GM12878 (cell line): ENCODE results near the gene TDRKH. TPM values are rescaled to one million over a fixed set of nuclear protein-coding genes. Genes with fewer than 3 reads are reported as not detected.

Source experiments
- ATAC-seq: fragments of 200-7000 bp; cut with Tn5 transposase; 3 replicates; pipeline ENCODE4 v1.9.1; 2020; ENCODE audit warnings: mild to moderate bottlenecking, moderate library complexity
- BruUV-seq: library from RNA; stranded (reverse); fragments of 400-500 nt; replicated peaks from 2 replicates; lab custom pipeline; 2021; lab: Mats Ljungman, UMichigan
- CTCF ChIA-PET: fragments of 300-600 bp; sonication (Branson Sonifier 250); formaldehyde crosslinking; extraction: SDS; loops from one replicate; lab custom pipeline; 2021; ENCODE audit warnings: inconsistent platforms; lab: Yijun Ruan, JAX
- POLR2A ChIA-PET: fragments of 350-600 bp; formaldehyde crosslinking; extraction: SDS; loops from one replicate; lab custom pipeline; 2021; ENCODE audit warnings: inconsistent platforms; lab: Charles Lee
- RAD21 ChIA-PET: fragments of 300-600 bp; sonication (Branson Sonifier 250); formaldehyde crosslinking; loops from one replicate; lab custom pipeline; 2023; ENCODE audit warnings: antibody characterized with exemption; ENCODE audit not compliant: unreplicated experiment; lab: Charles Lee
- SMC1A ChIA-PET: fragments of 300-600 bp; sonication (Branson Sonifier 250); formaldehyde crosslinking; loops from one replicate; lab custom pipeline; 2023; ENCODE audit not compliant: unreplicated experiment, uncharacterized antibody; lab: Charles Lee
- DNase-seq: peaks from one replicate; pipeline ENCODE4 v3.0.0-alpha.2; 2011; ENCODE audit warnings: low read depth, low spot score
- FAIRE-seq: peaks from 3 replicates; lab custom pipeline; 2011; peaks lifted over from hg19 to GRCh38; lab: Jason Lieb, UNC
- H2AFZ ChIP-seq: 2 replicates; pipeline ENCODE4 v1.6.0; 2011; ENCODE audit warnings: low read depth, low read length, control low read depth; ENCODE audit not compliant: control insufficient read depth
- H3K27ac ChIP-seq: 2 replicates; pipeline ENCODE4 v1.5.1; 2011; ENCODE audit warnings: control low read depth; ENCODE audit not compliant: control insufficient read depth, insufficient read depth
- H3K27me3 ChIP-seq, 2 experiments: replicated peaks in 1 of 2; 2 replicates each; pipeline versions ENCODE4 v1.6.0 to v1.6.1; 2011; ENCODE audit warnings: low read length in 1 of 2; ENCODE audit not compliant: control insufficient read depth in 2 of 2, insufficient read depth in 2 of 2
- H3K36me3 ChIP-seq, 2 experiments: 2 replicates each; pipeline ENCODE4 v1.5.1; 2011; ENCODE audit warnings: low read length in 1 of 2; ENCODE audit not compliant: control insufficient read depth in 2 of 2, insufficient read depth in 2 of 2
- H3K4me1 ChIP-seq: 2 replicates; pipeline ENCODE4 v1.6.1; 2011; ENCODE audit warnings: mild to moderate bottlenecking, low read length, moderate library complexity, mixed read lengths; ENCODE audit not compliant: control insufficient read depth, insufficient read depth
- H3K4me2 ChIP-seq: 2 replicates; pipeline ENCODE4 v1.6.0; 2011; ENCODE audit warnings: control low read depth; ENCODE audit not compliant: control insufficient read depth, insufficient read depth
- H3K4me3 ChIP-seq: fragments of 200-600 bp; sonication (generic); 2 replicates; pipeline ENCODE4 v1.5.1; 2016
- H3K79me2 ChIP-seq: 2 replicates; pipeline ENCODE4 v1.6.0; 2011; ENCODE audit warnings: low read length; ENCODE audit not compliant: control insufficient read depth, insufficient read depth
- H3K9ac ChIP-seq: 2 replicates; pipeline ENCODE4 v1.8.0; 2011; ENCODE audit warnings: low read length, control low read depth, mixed read lengths; ENCODE audit not compliant: control insufficient read depth, insufficient read depth
- H3K9me3 ChIP-seq: replicated peaks from 3 replicates; pipeline ENCODE4 v1.5.1; 2011; ENCODE audit warnings: mild to moderate bottlenecking, low read length; ENCODE audit not compliant: control insufficient read depth, insufficient read depth
- H4K20me1 ChIP-seq: 2 replicates; pipeline ENCODE4 v1.6.0; 2011; ENCODE audit not compliant: control insufficient read depth, insufficient read depth
- ATF7 ChIP-seq: fragments of 450-650 bp; IDR thresholded peaks from 2 replicates; pipeline ENCODE4 v1.6.1; 2016; ENCODE audit warnings: low read depth, mild to moderate bottlenecking
- CEBPB ChIP-seq, 2 experiments: fragments of 150-350 bp in 1 of 2; IDR thresholded peaks; 2 replicates each; pipeline ENCODE4 v1.6.1; 2012 to 2014; ENCODE audit warnings: low read depth in 2 of 2, low read length in 2 of 2, borderline replicate concordance in 1 of 2, inconsistent platforms in 1 of 2
- CREB1 ChIP-seq: IDR thresholded peaks from 2 replicates; pipeline ENCODE4 v1.6.1; 2012; ENCODE audit warnings: low read depth, mild to moderate bottlenecking, inconsistent platforms
- EP300 ChIP-seq, 2 experiments: fragments of 150-350 bp in 1 of 2; IDR thresholded peaks; 2 replicates each; pipeline ENCODE4 v1.6.1; 2011 to 2012; ENCODE audit warnings: low read depth in 2 of 2, low read length in 2 of 2, borderline replicate concordance in 1 of 2, improper control_type of control experiment in 1 of 2, inconsistent platforms in 1 of 2; ENCODE audit not compliant: control insufficient read depth in 1 of 2
- ETV6 ChIP-seq, 2 experiments: fragments of 450-650 bp in 1 of 2; IDR thresholded peaks in 1 of 2; conservative IDR thresholded peaks in 1 of 2; 2 replicates each; pipeline ENCODE4 v1.6.1; 2014; ENCODE audit warnings: antibody characterized with exemption in 1 of 2, borderline replicate concordance in 1 of 2, low read depth in 1 of 2, mild to moderate bottlenecking in 1 of 2, moderate library complexity in 1 of 2
- HDAC2 ChIP-seq: fragments of 200-600 bp; sonication (generic); IDR thresholded peaks from 2 replicates; pipeline ENCODE4 v1.6.1; 2017
- IKZF1 ChIP-seq: fragments of 450-650 bp; conservative IDR thresholded peaks from 2 replicates; pipeline ENCODE4 v1.6.1; 2017; ENCODE audit warnings: antibody characterized with exemption, mild to moderate bottlenecking
- LARP7 ChIP-seq: fragments of 450-650 bp; IDR thresholded peaks from 2 replicates; pipeline ENCODE4 v1.6.1; 2017; ENCODE audit warnings: mild to moderate bottlenecking
- MEF2A ChIP-seq: IDR thresholded peaks from 2 replicates; pipeline ENCODE4 v1.6.1; 2011; ENCODE audit warnings: low read depth, mild to moderate bottlenecking, low read length, moderate library complexity; ENCODE audit not compliant: insufficient read depth
- POLR2AphosphoS2 ChIP-seq: IDR thresholded peaks from 2 replicates; pipeline ENCODE4 v1.6.1; 2011; ENCODE audit warnings: low read depth, mild to moderate bottlenecking, low read length, improper control_type of control experiment, moderate library complexity
- POLR2AphosphoS5 ChIP-seq: IDR thresholded peaks from 2 replicates; pipeline ENCODE4 v1.6.1; 2011; ENCODE audit warnings: mild to moderate bottlenecking, low read length, inconsistent platforms
- POU2F2 ChIP-seq: IDR thresholded peaks from 3 replicates; pipeline ENCODE4 v1.6.1; 2011; ENCODE audit warnings: low read depth, mild to moderate bottlenecking, low read length, borderline replicate concordance
- SREBF1 ChIP-seq: IDR thresholded peaks from 2 replicates; pipeline ENCODE4 v1.6.1; 2012; ENCODE audit warnings: mild to moderate bottlenecking, low read length
- TAF1 ChIP-seq: IDR thresholded peaks from 2 replicates; pipeline ENCODE4 v1.6.1; 2011; ENCODE audit warnings: mild to moderate bottlenecking, low read depth, low read length, borderline replicate concordance
- ZZZ3 ChIP-seq: IDR thresholded peaks from 2 replicates; pipeline ENCODE4 v1.6.1; 2011; ENCODE audit warnings: low read depth; ENCODE audit not compliant: control insufficient read depth, insufficient read length
- WGBS: methylation state at CpG from one replicate; pipeline ENCODE4 v1.1.6; 2016; ENCODE audit warnings: low lambda C conversion rate; ENCODE audit not compliant: insufficient replicate concordance, insufficient coverage; ENCODE audit errors: missing lambda C conversion rate; 5-methylcytosine and 5-hydroxymethylcytosine counted together
- in situ Hi-C: fragments of 300-500 bp; cut with MboI; formaldehyde crosslinking; loops from 9 replicates; pipeline ENCODE4 v1.14.3; 2018; ENCODE audit warnings: mixed read lengths
- intact Hi-C: fragments of 100-400 bp; cut with micrococcal nuclease; formaldehyde crosslinking; loops from one replicate; pipeline ENCODE4 v1.14.2; 2022; ENCODE audit not compliant: unreplicated experiment
- polyA plus RNA-seq, 11 experiments: library from polyadenylated mRNA; depleted of rRNA in 4 of 11; unstranded in 6 of 11; stranded (reverse) in 5 of 11; fragments of >200 nt; fragmentation: Nextera tagmentation in 4 of 11; fragmentation: Illumina TruSeq in 1 of 11; extraction: Ambion mirVana in 4 of 11; extraction: Trizol in 1 of 11; gene quantifications; 1 replicate in 1 of 11; 2 replicates in 10 of 11; pipeline versions ENCODE4 v1.2.1 to v1.2.3, GENCODE V29; 2011 to 2016; ENCODE audit warnings: inconsistent platforms in 2 of 11, missing spikeins in 2 of 11, low read depth in 1 of 11
- total RNA-seq, 4 experiments: library from RNA; depleted of rRNA in 3 of 4; stranded (reverse); fragments of >200 nt in 3 of 4; fragmentation: Illumina TruSeq in 1 of 4; extraction: Trizol in 1 of 4; gene quantifications; 2 replicates each; pipeline versions ENCODE4 v1.2.1 to v1.2.3, GENCODE V29; 2013 to 2021
- TF ChIP-seq, protein P1 (sequence below): IDR thresholded peaks from 2 replicates; pipeline ENCODE4 v1.6.1; 2012; ENCODE audit warnings: low read depth, low read length, improper control_type of control experiment
- TF ChIP-seq, protein P2 (sequence below): IDR thresholded peaks from 2 replicates; pipeline ENCODE4 v1.6.1; 2011; ENCODE audit warnings: low read depth, low read length, improper control_type of control experiment, borderline replicate concordance
- TF ChIP-seq, protein P3 (sequence below): IDR thresholded peaks from 2 replicates; pipeline ENCODE4 v1.6.1; 2012; ENCODE audit warnings: mild to moderate bottlenecking, low read depth, low read length

Gene TDRKH
- total and polyA plus RNA-seq, 10 of the 15 experiments (the other 5 are each of a cell fraction or from before 2014, with no cell fraction given) = 1.3 to 8.4 (median 2.9) TPM

- Histone ChIP-seq H3K36me3 (no peaks in the 10 kb centered on the region), H3K4me1 (peaks cover 4% of the 10 kb centered on the region; the same call in 1 of the 2 replicates), H2AFZ (no peak overlapping the region), H3K79me2 (no peaks in the 10 kb centered on the region), H3K9me3 (no peaks in the 10 kb centered on the region), H3K9ac (no peak overlapping the region), H4K20me1 (no peaks in the 10 kb centered on the region), H3K27me3 (peaks cover 0 to 11% of the 10 kb centered on the region in 2 experiments; a peak in 2 of 4 replicates), H3K4me3 (no peak overlapping the region), H3K4me2 (no peak overlapping the region), H3K27ac (no peak overlapping the region)
- BruUV-seq = no TSS peak
- CTCF ChIA-PET = interaction anchor here (0.6 to 1.2 kb wide), 2 partner anchors 37 to 106 kb away, joined by 3 read pairs; no protein-coding TSS in a partner anchor
- in situ Hi-C loops = no loop called here
- ATAC-seq (0 out of 3 replicates have a peak, but pooled peaks have one; percentile 29), DNase-seq (no peak), FAIRE-seq (no peak)
- POLR2A ChIA-PET = no interaction called here
- WGBS = 41% methylated on average over 9 of the region's 9 CpGs
- SMC1A ChIA-PET = interaction anchor here (1.8 kb wide), 1 partner anchor 12 kb away, joined by 4 read pairs; no protein-coding TSS in a partner anchor
- RAD21 ChIA-PET = interaction anchor here (0.9 kb wide), 1 partner anchor 28 kb away, joined by 3 read pairs; no protein-coding TSS in a partner anchor
- intact Hi-C loops = no loop called here
- TF ChIP-seq, protein P1, sequence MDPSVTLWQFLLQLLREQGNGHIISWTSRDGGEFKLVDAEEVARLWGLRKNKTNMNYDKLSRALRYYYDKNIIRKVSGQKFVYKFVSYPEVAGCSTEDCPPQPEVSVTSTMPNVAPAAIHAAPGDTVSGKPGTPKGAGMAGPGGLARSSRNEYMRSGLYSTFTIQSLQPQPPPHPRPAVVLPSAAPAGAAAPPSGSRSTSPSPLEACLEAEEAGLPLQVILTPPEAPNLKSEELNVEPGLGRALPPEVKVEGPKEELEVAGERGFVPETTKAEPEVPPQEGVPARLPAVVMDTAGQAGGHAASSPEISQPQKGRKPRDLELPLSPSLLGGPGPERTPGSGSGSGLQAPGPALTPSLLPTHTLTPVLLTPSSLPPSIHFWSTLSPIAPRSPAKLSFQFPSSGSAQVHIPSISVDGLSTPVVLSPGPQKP = no peak
- TF ChIP-seq POU2F2 (no peak), LARP7 (no peak), EP300 (IDR thresholded peaks at IDR 0.05; ENCODE audit: borderline replicate concordance in 1 of 2, control insufficient read depth in 1 of 2, low read depth in 2 of 2, low read length in 2 of 2) (no peak), CREB1 (no peak), CEBPB (IDR thresholded peaks at IDR 0.05; ENCODE audit: borderline replicate concordance in 1 of 2, low read depth in 2 of 2, low read length in 2 of 2) (no peak), POLR2AphosphoS5 (no peak), MEF2A (no peak), POLR2AphosphoS2 (no peak), HDAC2 (no peak), SREBF1 (no peak), ATF7 (no peak), IKZF1 (no peak), ETV6 (conservative IDR thresholded peaks at IDR 0.05 in 1 of 2, IDR thresholded peaks at IDR 0.05 in 1 of 2; ENCODE audit: borderline replicate concordance in 1 of 2, low read depth in 1 of 2) (no peak), TAF1 (no peak), ZZZ3 (no peak)
- TF ChIP-seq, protein P2, sequence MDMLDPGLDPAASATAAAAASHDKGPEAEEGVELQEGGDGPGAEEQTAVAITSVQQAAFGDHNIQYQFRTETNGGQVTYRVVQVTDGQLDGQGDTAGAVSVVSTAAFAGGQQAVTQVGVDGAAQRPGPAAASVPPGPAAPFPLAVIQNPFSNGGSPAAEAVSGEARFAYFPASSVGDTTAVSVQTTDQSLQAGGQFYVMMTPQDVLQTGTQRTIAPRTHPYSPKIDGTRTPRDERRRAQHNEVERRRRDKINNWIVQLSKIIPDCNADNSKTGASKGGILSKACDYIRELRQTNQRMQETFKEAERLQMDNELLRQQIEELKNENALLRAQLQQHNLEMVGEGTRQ = no peak
- TF ChIP-seq, protein P3, sequence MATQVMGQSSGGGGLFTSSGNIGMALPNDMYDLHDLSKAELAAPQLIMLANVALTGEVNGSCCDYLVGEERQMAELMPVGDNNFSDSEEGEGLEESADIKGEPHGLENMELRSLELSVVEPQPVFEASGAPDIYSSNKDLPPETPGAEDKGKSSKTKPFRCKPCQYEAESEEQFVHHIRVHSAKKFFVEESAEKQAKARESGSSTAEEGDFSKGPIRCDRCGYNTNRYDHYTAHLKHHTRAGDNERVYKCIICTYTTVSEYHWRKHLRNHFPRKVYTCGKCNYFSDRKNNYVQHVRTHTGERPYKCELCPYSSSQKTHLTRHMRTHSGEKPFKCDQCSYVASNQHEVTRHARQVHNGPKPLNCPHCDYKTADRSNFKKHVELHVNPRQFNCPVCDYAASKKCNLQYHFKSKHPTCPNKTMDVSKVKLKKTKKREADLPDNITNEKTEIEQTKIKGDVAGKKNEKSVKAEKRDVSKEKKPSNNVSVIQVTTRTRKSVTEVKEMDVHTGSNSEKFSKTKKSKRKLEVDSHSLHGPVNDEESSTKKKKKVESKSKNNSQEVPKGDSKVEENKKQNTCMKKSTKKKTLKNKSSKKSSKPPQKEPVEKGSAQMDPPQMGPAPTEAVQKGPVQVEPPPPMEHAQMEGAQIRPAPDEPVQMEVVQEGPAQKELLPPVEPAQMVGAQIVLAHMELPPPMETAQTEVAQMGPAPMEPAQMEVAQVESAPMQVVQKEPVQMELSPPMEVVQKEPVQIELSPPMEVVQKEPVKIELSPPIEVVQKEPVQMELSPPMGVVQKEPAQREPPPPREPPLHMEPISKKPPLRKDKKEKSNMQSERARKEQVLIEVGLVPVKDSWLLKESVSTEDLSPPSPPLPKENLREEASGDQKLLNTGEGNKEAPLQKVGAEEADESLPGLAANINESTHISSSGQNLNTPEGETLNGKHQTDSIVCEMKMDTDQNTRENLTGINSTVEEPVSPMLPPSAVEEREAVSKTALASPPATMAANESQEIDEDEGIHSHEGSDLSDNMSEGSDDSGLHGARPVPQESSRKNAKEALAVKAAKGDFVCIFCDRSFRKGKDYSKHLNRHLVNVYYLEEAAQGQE = no peak
Observed at GRCh38 chr1:151799179-151800022, 9.1 kb upstream of the TDRKH start.
